Gastrocnemius medialis (tissue), 4 donors: Measurements from ENCODE around the gene AP1B1.

ENCODE experiments used
- POLR2A ChIP-seq, 2 donors: fragments of 450-650 bp; IDR thresholded peaks; one replicate each; pipeline ENCODE4 v1.6.1; 2017; ENCODE audit warnings: antibody characterized with exemption in 2 of 2, mild to moderate bottlenecking in 2 of 2, moderate library complexity in 2 of 2
- TF ChIP-seq, protein P1 (sequence below), 5 experiments: fragments of 450-650 bp in 3 of 5; fragments of 200-600 bp in 2 of 5; sonication (generic) in 2 of 5; IDR thresholded peaks in 4 of 5; conservative IDR thresholded peaks in 1 of 5; 1 replicate in 4 of 5; 2 replicates in 1 of 5; pipeline ENCODE4 v1.5.1; 2016 to 2019; ENCODE audit warnings: antibody characterized with exemption in 5 of 5, mild to moderate bottlenecking in 3 of 5, moderate library complexity in 3 of 5

DNA sequence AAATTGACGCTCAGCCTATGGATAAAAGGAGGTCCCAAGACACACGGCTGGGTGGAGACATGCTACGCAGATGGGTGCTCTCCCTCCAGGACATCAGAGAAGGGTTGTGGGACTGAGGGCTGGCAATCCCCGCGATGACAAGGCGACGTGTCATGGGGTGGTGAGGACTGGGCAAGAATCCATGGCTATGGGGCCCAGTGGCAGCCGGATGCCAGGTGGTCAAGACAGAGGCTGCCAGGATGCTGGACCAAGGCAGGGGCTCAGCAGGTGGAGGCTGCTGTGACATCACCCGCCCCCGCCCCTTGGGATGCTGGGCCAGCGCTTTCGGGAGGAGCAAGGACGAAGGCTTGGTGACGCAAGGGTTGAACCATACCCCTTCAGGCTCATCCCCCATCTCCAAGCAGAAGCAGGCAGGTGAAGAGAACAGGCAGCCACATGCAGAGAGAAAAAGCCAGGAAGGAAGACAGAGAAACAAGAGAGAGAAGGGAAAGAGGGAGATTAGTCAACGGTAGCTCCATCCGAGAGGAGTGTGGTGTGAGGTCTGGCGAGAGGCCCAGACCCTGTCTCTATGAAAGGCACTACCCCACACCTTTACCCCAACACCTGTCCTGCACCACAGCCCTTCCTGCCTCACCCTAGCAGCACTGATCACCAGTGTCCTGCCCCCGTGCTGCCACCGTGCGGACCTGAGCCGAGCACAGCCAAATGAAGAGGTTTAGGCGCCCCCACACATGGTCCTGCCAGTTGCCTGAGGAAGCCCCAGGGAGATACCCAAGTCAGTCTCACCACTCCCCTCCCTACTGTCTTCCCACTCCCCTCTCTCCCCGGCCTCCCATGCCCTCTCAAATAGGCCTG, 48.8 kb downstream of the AP1B1 start:
- TF ChIP-seq, protein P1, sequence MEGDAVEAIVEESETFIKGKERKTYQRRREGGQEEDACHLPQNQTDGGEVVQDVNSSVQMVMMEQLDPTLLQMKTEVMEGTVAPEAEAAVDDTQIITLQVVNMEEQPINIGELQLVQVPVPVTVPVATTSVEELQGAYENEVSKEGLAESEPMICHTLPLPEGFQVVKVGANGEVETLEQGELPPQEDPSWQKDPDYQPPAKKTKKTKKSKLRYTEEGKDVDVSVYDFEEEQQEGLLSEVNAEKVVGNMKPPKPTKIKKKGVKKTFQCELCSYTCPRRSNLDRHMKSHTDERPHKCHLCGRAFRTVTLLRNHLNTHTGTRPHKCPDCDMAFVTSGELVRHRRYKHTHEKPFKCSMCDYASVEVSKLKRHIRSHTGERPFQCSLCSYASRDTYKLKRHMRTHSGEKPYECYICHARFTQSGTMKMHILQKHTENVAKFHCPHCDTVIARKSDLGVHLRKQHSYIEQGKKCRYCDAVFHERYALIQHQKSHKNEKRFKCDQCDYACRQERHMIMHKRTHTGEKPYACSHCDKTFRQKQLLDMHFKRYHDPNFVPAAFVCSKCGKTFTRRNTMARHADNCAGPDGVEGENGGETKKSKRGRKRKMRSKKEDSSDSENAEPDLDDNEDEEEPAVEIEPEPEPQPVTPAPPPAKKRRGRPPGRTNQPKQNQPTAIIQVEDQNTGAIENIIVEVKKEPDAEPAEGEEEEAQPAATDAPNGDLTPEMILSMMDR (IDR thresholded peaks at IDR 0.05 in 4 of 5, conservative IDR thresholded peaks at IDR 0.05 in 1 of 5): no peak
- no peak for TF ChIP-seq POLR2A (IDR thresholded peaks at IDR 0.05)
